ENCODE results near the gene DNAJC3.
"Not testable (repeated sequence)": the region's sequence is repeated elsewhere in the genome, so short reads cannot be mapped to it uniquely, and the experiment has no call there.

DNAJC3 gene

GRCh38 chr13:95676762-95677563 is at the start of gene DNAJC3:
TSS of gene DNAJC3 (plus strand) at chr13:95677139. CDS start at chr13:95677256, 117 bp downstream.
- DNase-seq: peak; percentile 99

DNA sequence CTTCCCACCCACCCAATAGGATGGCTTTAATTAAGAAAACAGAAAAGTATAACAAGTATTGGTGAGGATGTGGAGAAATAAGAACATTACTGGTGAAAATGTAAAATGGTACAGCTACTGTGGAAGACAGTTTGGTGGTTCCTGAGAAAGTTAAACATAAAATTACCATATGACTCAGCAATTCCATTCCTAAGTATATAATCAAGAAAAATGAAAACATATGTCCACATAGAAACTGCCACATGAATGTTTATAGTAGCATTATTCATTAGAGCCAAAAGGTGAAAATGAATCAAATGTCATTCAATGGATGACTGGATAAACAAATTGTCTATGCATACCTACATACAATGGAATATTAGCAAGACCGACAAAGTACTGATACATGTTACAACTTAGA is 49.3 kb upstream of the DNAJC3 start:
- no peak for DNase-seq

DNA sequence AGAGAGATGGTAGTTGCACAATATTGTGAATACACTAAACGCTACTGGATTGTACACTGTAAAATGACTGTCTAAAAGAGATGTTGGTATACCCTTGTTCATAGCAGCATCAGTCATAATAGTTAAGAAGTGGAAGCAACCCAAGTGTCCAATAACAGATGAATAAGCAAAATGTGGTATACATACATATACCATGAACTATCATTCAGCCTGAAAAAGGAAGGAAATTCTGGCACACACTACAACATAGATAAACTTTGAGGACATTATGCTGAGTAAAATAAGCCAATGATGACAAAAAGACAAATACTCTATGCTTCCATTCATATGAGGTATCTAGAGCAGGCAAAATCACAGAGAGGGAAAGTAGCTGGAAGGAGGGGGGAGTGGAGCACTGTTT is 48.5 kb upstream of the DNAJC3 start:
- DNase-seq: no peak

DNA sequence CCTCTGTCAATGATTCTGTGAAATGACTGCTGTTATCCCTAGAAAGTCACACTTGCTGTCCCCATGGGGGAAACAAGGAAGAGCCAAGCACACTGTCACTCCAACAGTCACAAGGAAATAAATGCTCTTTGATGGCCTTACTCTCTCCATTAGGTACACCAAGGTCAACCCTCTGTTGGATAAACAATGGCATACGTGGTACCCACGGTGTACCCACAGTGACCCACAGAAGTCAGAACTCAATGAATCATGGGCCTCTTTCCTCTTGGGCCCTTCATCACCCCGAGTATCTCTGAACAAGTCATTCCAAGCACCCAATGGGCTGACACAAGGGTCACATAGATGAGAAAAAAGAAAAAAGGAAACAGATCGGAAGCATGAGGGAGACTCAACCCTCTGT is 47.9 kb upstream of the DNAJC3 start:
- no peak for DNase-seq

DNA sequence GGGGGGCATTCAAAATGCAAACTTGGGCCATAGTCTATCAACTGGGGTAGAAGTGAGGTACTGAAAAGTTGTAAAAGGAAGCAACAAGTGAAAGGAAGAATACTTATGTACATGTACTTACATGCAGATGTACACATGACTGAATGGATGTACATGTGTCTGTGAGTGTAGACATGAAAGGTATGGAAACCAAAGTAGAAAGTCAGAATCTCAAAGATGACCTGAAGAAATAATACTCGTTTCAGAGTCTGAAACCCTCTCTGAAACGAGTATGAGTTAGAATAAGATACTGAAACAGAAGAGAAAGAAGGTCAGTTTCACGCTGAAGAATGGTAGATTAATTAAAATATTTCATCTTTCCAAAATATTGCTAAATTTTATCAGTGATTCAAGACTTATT is 46.3 kb upstream of the DNAJC3 start:
- no peak for DNase-seq

- no peak for DNase-seq
Measured at GRCh38 chr13:95636853-95637252, 40.1 kb upstream of the DNAJC3 start.

- DNase-seq: peak; percentile 33
Measured at GRCh38 chr13:95641291-95642027, 35.5 kb upstream of the DNAJC3 start.

GRCh38 chr13:95642028-95642621 is 34.8 kb upstream of the DNAJC3 start:
- peak; percentile 49 for DNase-seq

DNA sequence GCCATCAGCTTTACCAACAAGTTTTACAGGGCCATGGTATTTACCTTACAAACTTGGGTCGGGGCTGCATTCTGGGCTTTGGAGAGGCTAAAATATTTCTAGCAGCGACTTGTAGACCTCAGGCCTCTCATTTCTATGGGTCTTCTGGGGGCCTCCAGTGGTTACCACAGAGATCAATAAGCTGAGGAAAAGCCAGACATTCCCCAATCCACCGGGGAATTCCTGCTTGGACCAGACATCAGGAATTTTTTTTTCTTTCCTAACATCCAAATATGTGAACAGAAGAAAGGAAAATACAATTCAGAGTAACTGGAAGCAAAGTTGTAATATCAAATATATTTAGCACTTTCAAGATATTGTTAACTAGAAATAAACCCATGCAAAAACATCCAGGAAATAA is 33.9 kb upstream of the DNAJC3 start:
- no peak for DNase-seq

- DNase-seq: peak; percentile 40
Measured at GRCh38 chr13:95643571-95643935, 33.4 kb upstream of the DNAJC3 start.

- peak; percentile 62 for DNase-seq
Measured at GRCh38 chr13:95643936-95644598, 32.9 kb upstream of the DNAJC3 start.

- peak; percentile 92 for DNase-seq
Measured at GRCh38 chr13:95644601-95645052, 32.3 kb upstream of the DNAJC3 start, which contains the start of gene DZIP1. TSS of gene DZIP1 (minus strand) at chr13:95644706. CDS start at chr13:95642029, 2,677 bp downstream.

GRCh38 chr13:95647321-95647720 is 29.6 kb upstream of the DNAJC3 start:
- DNase-seq: no peak

DNA sequence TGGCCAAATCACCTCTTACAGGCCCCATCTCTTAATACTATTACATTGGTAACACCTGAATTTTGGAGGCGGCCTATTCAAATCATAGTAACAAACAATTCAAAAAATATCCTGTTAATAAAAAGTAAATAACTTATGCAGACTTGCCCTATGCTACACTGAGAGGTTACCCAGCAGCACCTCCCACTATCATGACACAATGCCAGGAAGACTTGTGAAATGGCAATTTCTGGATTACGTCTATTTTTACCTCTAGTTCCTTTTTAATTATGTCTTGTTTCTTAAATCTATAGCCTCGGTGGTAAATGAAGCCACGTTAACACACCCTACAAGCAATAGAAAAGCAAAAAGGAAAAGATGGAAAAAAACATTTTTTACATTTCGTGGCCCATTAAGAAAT is 26.2 kb upstream of the DNAJC3 start:
- DNase-seq: no peak

DNA sequence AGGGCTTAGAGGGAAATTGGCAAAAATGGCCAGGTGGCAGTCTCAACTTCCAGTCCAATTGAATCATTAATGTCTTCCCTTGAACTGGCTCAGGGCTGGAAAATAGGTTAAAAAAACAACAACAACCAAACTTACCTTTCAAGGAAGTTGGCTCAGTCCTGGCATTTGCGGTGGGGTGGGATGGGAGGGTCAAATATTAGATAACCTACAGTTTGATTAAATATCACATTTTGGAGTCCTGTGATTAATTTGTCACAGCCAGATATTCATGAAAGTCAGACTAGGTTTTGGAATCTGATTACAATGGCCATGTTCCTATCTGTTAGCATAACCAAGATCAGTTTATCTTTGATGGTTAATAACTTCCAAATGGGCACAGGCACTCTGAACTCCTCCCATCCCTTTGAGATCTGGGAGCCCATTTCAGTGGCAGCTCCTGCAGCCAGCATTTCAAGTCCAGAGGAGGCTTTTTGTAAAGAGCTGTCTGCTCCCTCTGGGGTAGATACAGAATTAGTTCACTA is 24.6 kb upstream of the DNAJC3 start:
- no peak for DNase-seq

- DNase-seq: no peak
Measured at GRCh38 chr13:95652821-95653220, 24.1 kb upstream of the DNAJC3 start.

DNA sequence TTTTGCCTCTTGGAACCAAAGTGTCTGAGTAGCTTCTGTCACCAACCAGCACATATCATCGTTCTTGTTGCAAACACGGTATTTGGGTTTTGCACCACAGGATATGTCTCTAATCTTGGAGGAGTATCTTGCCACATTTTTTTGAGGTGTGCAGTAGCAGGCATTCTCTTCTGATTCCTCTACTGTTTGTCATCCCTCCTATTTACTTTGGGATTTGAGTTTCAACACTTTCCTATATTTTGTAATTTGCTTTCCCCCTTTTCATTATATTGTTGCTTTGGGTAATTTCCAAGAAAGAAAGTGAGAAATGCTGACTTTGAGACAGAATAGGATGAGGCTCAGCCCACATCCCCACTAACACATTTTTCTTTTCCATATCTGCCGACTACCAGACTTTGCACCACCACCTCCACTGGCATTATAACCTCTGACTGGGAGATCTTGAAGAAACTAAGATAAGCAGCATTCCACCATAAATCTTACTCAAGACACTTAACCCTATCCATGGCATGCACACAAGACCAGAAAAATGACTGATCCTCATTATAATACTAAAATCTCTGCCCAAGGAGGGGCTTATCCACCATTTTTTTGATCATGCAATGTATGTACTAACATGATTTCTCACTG is 20.4 kb upstream of the DNAJC3 start:
- no peak for DNase-seq

DNA sequence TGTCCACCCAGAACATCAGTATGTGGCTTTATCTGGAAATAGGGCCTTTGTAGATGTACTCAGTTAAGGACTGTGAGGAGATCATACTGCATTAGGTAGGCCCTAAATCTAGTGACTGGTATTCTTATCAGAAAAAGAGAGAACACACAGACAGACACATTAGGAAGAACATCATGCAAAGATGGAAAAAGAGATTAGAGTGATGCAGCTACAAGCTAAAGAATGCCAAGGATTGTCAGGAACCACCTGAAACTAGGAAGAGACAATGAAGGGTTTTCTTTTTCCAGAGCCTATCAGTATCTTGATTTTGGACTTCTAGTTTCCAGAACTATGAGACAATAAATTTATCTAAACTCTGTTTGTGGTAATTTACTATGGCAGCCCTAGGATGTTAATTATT is 17.4 kb upstream of the DNAJC3 start:
- no peak for DNase-seq

DNA sequence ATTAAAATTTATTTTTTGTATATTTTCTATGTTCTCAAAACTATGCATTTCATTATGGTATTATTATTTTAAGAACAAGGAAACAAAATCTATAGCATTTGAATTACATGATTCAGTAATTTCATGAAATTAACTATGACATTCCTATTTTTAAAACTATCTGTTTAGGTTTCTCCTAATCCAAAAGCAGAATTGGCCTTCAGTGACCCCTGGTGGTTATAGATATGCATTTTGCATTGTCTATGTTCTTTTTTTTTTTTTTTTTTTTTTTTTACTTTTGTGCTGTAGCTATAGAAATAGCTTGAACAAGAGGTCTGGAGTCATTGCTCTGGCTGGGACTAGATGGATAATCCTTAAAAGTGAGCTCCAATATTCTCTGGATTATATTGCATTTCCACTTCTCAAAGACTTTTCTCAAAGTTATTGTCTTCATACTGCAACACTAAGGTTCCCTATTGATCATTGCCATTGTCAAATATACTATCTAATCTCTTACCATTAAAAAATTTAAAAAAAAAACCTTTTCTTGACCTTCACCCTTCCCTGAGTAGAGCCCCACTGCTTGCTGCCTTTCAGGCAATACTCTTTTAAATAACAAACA is 15.9 kb upstream of the DNAJC3 start:
- no peak for DNase-seq

DNA sequence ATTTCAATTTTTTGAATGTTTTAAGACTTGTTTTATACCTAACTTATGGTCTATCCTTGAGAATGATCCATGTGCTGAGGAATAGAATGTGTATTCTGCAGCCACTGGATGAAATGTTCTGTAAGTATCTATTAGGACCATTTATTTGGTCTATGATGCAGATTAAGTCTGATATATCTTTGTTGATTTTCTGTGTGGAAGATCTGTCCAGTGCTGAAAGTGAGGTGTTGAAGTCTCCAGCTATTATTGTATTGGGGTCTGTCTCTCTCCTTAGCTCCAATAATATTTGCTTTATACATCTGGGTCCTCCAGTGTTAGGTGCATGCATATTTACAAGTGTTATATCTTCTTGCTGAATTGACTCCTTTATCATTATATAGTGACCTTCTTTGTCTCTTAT is 9.7 kb upstream of the DNAJC3 start:
- not testable (repeated sequence) for DNase-seq

- no peak for DNase-seq
Measured at GRCh38 chr13:95671597-95671996, 5.3 kb upstream of the DNAJC3 start.

Measured in femur (tissue), 1 donor.